CD14-positive monocyte (primary cell): ENCODE measurements around the gene CDH4. TPM values are rescaled to one million over a fixed set of nuclear protein-coding genes. Genes with fewer than 3 reads are reported as not detected.

Experiments used
- DNase-seq, 3 donors: peaks; one replicate each; pipeline ENCODE4 v3.0.0-alpha.2; 2011 to 2022
- H2AFZ ChIP-seq: 2 replicates; pipeline ENCODE4 v1.6.0; 2012; ENCODE audit warnings: mild to moderate bottlenecking, low read depth, low read length, inconsistent platforms; ENCODE audit not compliant: insufficient read depth, poor library complexity, severe bottlenecking
- H3K27ac ChIP-seq, 2 donors: 1 replicate in 1 of 2; 2 replicates in 1 of 2; pipeline ENCODE4 v1.5.1; 2012 to 2013; ENCODE audit warnings: low read length in 2 of 2, control low read depth in 1 of 2, inconsistent platforms in 1 of 2, low read depth in 1 of 2, mild to moderate bottlenecking in 1 of 2
- H3K27me3 ChIP-seq, 2 donors: one replicate each; pipeline versions ENCODE4 v1.6.0 to v1.6.1; 2011 to 2013; ENCODE audit warnings: low read length in 2 of 2; ENCODE audit not compliant: control insufficient read depth in 2 of 2, insufficient read depth in 2 of 2
- H3K36me3 ChIP-seq, 2 donors: replicated peaks in 1 of 2; 1 replicate in 1 of 2; 2 replicates in 1 of 2; pipeline versions ENCODE4 v1.5.1 to v1.6.1; 2012 to 2013; ENCODE audit warnings: low read length in 2 of 2, control low read depth in 1 of 2, inconsistent platforms in 1 of 2, mild to moderate bottlenecking in 1 of 2; ENCODE audit not compliant: insufficient read depth in 2 of 2, control insufficient read depth in 1 of 2
- H3K4me1 ChIP-seq, 2 donors: 1 replicate in 1 of 2; 2 replicates in 1 of 2; pipeline versions ENCODE4 v1.5.1 to v1.6.1; 2012 to 2013; ENCODE audit warnings: low read length in 2 of 2, control low read depth in 1 of 2, inconsistent platforms in 1 of 2, mild to moderate bottlenecking in 1 of 2, moderate library complexity in 1 of 2; ENCODE audit not compliant: insufficient read depth in 2 of 2, control insufficient read depth in 1 of 2
- H3K4me2 ChIP-seq: replicated peaks from 2 replicates; pipeline ENCODE3; 2012; ENCODE audit warnings: low read length, moderate library complexity, mild to moderate bottlenecking; ENCODE audit not compliant: poor library complexity, severe bottlenecking; ENCODE audit errors: extremely low read depth
- H3K4me3 ChIP-seq, 3 experiments: fragments of 200-600 bp in 1 of 3; sonication (generic) in 1 of 3; replicated peaks in 1 of 3; 1 replicate in 2 of 3; 2 replicates in 1 of 3; pipeline ENCODE4 v1.5.1; 2011 to 2013; ENCODE audit warnings: low read length in 3 of 3, mild to moderate bottlenecking in 3 of 3, control low read depth in 2 of 3, low read depth in 2 of 3, inconsistent platforms in 1 of 3, moderate library complexity in 1 of 3
- H3K79me2 ChIP-seq: 2 replicates; pipeline ENCODE4 v1.6.0; 2012; ENCODE audit warnings: mild to moderate bottlenecking, control low read depth, inconsistent platforms, low read length, moderate library complexity; ENCODE audit not compliant: insufficient read depth
- H3K9ac ChIP-seq: 2 replicates; pipeline ENCODE4 v1.6.0; 2017; ENCODE audit warnings: low read length, mild to moderate bottlenecking; ENCODE audit not compliant: insufficient read depth, poor library complexity, severe bottlenecking
- H3K9me3 ChIP-seq, 2 donors: replicated peaks in 1 of 2; 1 replicate in 1 of 2; 2 replicates in 1 of 2; pipeline versions ENCODE4 v1.5.1 to v1.6.1; 2012 to 2013; ENCODE audit warnings: low read length in 2 of 2, control low read depth in 1 of 2; ENCODE audit not compliant: control insufficient read depth in 1 of 2, insufficient read depth in 1 of 2
- H4K20me1 ChIP-seq: 2 replicates; pipeline ENCODE4 v1.6.0; 2012; ENCODE audit warnings: mild to moderate bottlenecking, low read length, control low read depth, moderate library complexity; ENCODE audit not compliant: insufficient read depth
- H3K27ac Mint-ChIP-seq, 7 donors: one replicate each; pipeline ENCODE4 v1.8.0; 2020; ENCODE audit warnings: mild to moderate bottlenecking in 7 of 7, mixed read lengths in 7 of 7, moderate library complexity in 6 of 7, inconsistent platforms in 2 of 7
- H3K27me3 Mint-ChIP-seq, 3 donors: one replicate each; pipeline ENCODE4 v1.8.0; 2021 to 2022; ENCODE audit warnings: low read depth in 3 of 3, mild to moderate bottlenecking in 3 of 3, mixed read lengths in 3 of 3, moderate library complexity in 3 of 3, inconsistent platforms in 1 of 3
- H3K36me3 Mint-ChIP-seq, 2 donors: one replicate each; pipeline ENCODE4 v1.8.0; 2020; ENCODE audit warnings: mixed read lengths in 2 of 2, inconsistent platforms in 1 of 2, mild to moderate bottlenecking in 1 of 2
- H3K4me1 Mint-ChIP-seq: one replicate; pipeline ENCODE4 v1.8.0; 2020; ENCODE audit warnings: mild to moderate bottlenecking, mixed read lengths
- H3K4me3 Mint-ChIP-seq, 2 donors: one replicate each; pipeline ENCODE4 v1.8.0; 2020; ENCODE audit warnings: mild to moderate bottlenecking in 2 of 2, mixed read lengths in 2 of 2, moderate library complexity in 1 of 2
- H3K9me3 Mint-ChIP-seq, 7 donors: one replicate each; pipeline ENCODE4 v1.8.0; 2020 to 2022; ENCODE audit warnings: mixed read lengths in 7 of 7, mild to moderate bottlenecking in 6 of 7, moderate library complexity in 6 of 7, inconsistent platforms in 2 of 7
- WGBS: methylation state at CpG from one replicate; pipeline ENCODE4 v1.1.5; 2013; ENCODE audit warnings: missing lambda C conversion rate; ENCODE audit not compliant: insufficient coverage; 5-methylcytosine and 5-hydroxymethylcytosine counted together
- intact Hi-C, 2 donors: fragments of 100-400 bp; cut with micrococcal nuclease; formaldehyde crosslinking; loops; one replicate each; pipeline versions ENCODE4 v1.15.0 to v1.15.1; 2023
- polyA plus RNA-seq, 3 donors: library from polyadenylated mRNA; depleted of rRNA in 1 of 3; unstranded in 2 of 3; stranded (reverse) in 1 of 3; fragments of 300-500 nt in 2 of 3; fragments of >200 nt in 1 of 3; fragmentation: Illumina TruSeq in 2 of 3; gene quantifications; 1 replicate in 2 of 3; 2 replicates in 1 of 3; pipeline ENCODE4 v1.2.3, GENCODE V29; 2012 to 2021
- TF ChIP-seq, protein P1 (sequence below): fragments of 200-600 bp; IDR thresholded peaks from one replicate; pipeline ENCODE4 v1.8.0; 2022; ENCODE audit warnings: antibody characterized with exemption, mild to moderate bottlenecking

CDH4 gene
- polyA plus RNA-seq, 3 donors: not detected

DNA sequence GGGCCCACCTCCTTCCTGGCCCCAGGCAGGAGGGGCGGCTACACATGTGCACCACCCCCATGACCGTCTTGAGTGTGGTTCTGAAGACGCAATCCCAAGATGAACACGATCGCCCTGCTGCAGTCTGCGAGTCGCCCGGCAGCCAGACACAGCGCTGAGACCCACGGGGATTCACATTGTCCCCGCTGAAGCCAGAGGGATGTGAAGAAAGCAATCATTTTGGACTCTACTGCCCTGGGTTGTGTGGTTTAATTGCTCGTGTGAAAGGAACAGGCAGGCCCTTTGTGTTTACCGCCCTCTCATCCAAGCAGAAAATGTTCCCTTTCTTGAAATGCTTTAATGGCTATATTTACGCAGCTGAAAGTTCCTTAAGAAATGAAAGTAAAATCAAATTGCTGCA, 534.2 kb downstream of the CDH4 start:
- H3K9me3 Mint-ChIP-seq: peaks cover 14 to 65% (median 45%) of the 10 kb centered on the region in 7 donors
- no peaks in the 10 kb centered on the region for H3K4me1 Mint-ChIP-seq
- Histone ChIP-seq H2AFZ (no peak overlapping the region), H3K9me3 (peaks cover 24 to 71% of the 10 kb centered on the region in 2 donors), H3K4me2 (no peak overlapping the region), H3K27ac (no peak overlapping the region), H3K27me3 (no peaks in the 10 kb centered on the region), H3K79me2 (no peaks in the 10 kb centered on the region), H4K20me1 (no peaks in the 10 kb centered on the region), H3K9ac (no peak overlapping the region), H3K36me3 (no peaks in the 10 kb centered on the region), H3K4me3 (no peak overlapping the region), H3K4me1 (no peaks in the 10 kb centered on the region)
- WGBS: 89% methylated on average over 12 of the region's 14 CpGs
- H3K36me3 Mint-ChIP-seq: no peaks in the 10 kb centered on the region
- no peak overlapping the region for H3K4me3 Mint-ChIP-seq
- TF ChIP-seq, protein P1, sequence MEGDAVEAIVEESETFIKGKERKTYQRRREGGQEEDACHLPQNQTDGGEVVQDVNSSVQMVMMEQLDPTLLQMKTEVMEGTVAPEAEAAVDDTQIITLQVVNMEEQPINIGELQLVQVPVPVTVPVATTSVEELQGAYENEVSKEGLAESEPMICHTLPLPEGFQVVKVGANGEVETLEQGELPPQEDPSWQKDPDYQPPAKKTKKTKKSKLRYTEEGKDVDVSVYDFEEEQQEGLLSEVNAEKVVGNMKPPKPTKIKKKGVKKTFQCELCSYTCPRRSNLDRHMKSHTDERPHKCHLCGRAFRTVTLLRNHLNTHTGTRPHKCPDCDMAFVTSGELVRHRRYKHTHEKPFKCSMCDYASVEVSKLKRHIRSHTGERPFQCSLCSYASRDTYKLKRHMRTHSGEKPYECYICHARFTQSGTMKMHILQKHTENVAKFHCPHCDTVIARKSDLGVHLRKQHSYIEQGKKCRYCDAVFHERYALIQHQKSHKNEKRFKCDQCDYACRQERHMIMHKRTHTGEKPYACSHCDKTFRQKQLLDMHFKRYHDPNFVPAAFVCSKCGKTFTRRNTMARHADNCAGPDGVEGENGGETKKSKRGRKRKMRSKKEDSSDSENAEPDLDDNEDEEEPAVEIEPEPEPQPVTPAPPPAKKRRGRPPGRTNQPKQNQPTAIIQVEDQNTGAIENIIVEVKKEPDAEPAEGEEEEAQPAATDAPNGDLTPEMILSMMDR: no peak
- no peak overlapping the region for H3K27ac Mint-ChIP-seq
- peaks cover 0 to 2% (median 0%) of the 10 kb centered on the region in 3 donors for H3K27me3 Mint-ChIP-seq
- DNase-seq: no peak
- intact Hi-C loops: no loop called here

DNA sequence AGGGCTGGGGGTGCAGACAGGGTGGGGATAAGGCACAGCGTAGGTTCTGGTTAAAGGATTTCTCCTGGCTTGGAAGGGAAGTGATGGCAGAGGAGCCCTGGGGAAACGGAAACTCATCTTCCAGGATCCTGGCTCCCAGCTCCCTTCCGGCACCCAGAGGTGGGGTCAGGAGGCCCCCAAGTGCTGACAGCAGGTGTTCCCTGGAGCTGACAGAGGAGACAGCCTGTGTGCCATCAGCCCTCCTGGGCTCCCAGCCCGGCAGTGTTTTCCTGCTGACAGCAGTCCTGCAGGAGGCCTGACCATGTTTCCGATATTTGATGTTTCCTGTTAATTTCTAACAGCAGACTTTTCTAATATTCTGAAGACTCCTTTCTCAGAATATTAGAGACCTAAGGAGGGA, 536.3 kb downstream of the CDH4 start:
- H3K27ac Mint-ChIP-seq: no peak overlapping the region
- TF ChIP-seq, protein P1: no peak
- H3K4me2 ChIP-seq: no peak overlapping the region
- 78% methylated on average over 4 of the region's 5 CpGs for WGBS
- H3K36me3 ChIP-seq: no peaks in the 10 kb centered on the region
- H4K20me1 ChIP-seq: no peaks in the 10 kb centered on the region
- peaks cover 13 to 60% (median 38%) of the 10 kb centered on the region in 7 donors for H3K9me3 Mint-ChIP-seq
- H3K9ac ChIP-seq: no peak overlapping the region
- peaks cover 24 to 80% of the 10 kb centered on the region in 2 donors for H3K9me3 ChIP-seq
- intact Hi-C loops: no loop called here
- H3K27me3 Mint-ChIP-seq: peaks cover 0 to 2% (median 0%) of the 10 kb centered on the region in 3 donors
- no peak overlapping the region for H3K4me3 ChIP-seq
- DNase-seq: no peak
- no peak overlapping the region for H3K27ac ChIP-seq
- no peaks in the 10 kb centered on the region for H3K4me1 ChIP-seq
- H3K4me1 Mint-ChIP-seq: no peaks in the 10 kb centered on the region
- H3K4me3 Mint-ChIP-seq: no peak overlapping the region
- H3K27me3 ChIP-seq: no peaks in the 10 kb centered on the region
- H3K36me3 Mint-ChIP-seq: no peaks in the 10 kb centered on the region
- no peak overlapping the region for H2AFZ ChIP-seq
- no peaks in the 10 kb centered on the region for H3K79me2 ChIP-seq
